GM19395 (cell line): ENCODE results near the gene TMEM269.

ENCODE experiments used
- ATAC-seq: cut with Tn5 transposase; IDR thresholded peaks from one replicate; pipeline ENCODE4 v1.9.1; 2021; ENCODE audit warnings: mild to moderate bottlenecking, moderate library complexity; ENCODE audit not compliant: unreplicated experiment

TMEM269 gene

GRCh38 chr1:42846257-42847110, 61.7 kb downstream of the TMEM269 start, which contains the start of gene ZNF691:
ZNF691 (plus strand) TSS chr1:42846613; CDS start chr1:42849659, 3,046 bp downstream.
- ATAC-seq = peak; percentile 88

GRCh38 chr1:42847111-42847595, 62.4 kb downstream of the TMEM269 start:
- peak; percentile 13 for ATAC-seq

GRCh38 chr1:42847721-42848460, 63.1 kb downstream of the TMEM269 start:
- ATAC-seq = no peak

- ATAC-seq = no peak
Observed at GRCh38 chr1:42848823-42849537, 64.2 kb downstream of the TMEM269 start.

- ATAC-seq = no peak
Observed at GRCh38 chr1:42849944-42850343, 65.2 kb downstream of the TMEM269 start.
